ENCODE measurements around the gene LGALS7B.

DNA sequence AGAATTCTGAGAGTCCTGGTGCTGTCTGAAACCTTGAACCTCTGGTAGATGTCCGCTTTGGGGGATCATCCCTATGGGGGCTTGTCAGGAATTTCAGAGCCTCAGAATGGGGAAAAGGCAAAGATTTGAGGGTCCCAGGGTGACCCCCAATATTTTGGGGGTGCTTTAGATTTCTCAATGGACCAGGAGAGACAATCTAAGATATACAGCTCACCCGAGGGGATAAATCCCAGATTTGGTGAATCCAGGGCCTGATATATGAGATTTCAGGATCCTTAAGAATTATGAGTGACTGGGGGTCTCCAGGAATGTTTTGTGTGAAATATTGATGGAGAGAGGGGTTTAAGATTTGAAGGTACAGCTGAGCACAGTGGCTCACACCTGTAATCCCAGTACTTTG, 48.1 kb upstream of the LGALS7B start:
- TF ChIP-seq, protein P1, sequence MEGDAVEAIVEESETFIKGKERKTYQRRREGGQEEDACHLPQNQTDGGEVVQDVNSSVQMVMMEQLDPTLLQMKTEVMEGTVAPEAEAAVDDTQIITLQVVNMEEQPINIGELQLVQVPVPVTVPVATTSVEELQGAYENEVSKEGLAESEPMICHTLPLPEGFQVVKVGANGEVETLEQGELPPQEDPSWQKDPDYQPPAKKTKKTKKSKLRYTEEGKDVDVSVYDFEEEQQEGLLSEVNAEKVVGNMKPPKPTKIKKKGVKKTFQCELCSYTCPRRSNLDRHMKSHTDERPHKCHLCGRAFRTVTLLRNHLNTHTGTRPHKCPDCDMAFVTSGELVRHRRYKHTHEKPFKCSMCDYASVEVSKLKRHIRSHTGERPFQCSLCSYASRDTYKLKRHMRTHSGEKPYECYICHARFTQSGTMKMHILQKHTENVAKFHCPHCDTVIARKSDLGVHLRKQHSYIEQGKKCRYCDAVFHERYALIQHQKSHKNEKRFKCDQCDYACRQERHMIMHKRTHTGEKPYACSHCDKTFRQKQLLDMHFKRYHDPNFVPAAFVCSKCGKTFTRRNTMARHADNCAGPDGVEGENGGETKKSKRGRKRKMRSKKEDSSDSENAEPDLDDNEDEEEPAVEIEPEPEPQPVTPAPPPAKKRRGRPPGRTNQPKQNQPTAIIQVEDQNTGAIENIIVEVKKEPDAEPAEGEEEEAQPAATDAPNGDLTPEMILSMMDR (IDR thresholded peaks at IDR 0.05; ENCODE audit: insufficient read depth, low read depth, low read length) = no peak
- no peak for TF ChIP-seq EZH2 (IDR thresholded peaks at IDR 0.05; ENCODE audit: insufficient read depth, low read length)
